Brain microvascular endothelial cell (primary cell): ENCODE measurements around the gene MS4A6E.

ENCODE experiments used
- DNase-seq: peaks from one replicate; pipeline ENCODE4 v3.0.0-alpha.2; 2020
- H3K27ac ChIP-seq: fragments of 250-450 bp; sonication (Bioruptor Pico); 2 replicates; pipeline ENCODE4 v1.5.1; 2020; ENCODE audit warnings: mild to moderate bottlenecking, moderate library complexity
- H3K27me3 ChIP-seq: fragments of 250-450 bp; sonication (Bioruptor Pico); replicated peaks from 2 replicates; pipeline ENCODE4 v1.5.1; 2020; ENCODE audit warnings: mild to moderate bottlenecking
- H3K36me3 ChIP-seq: fragments of 250-450 bp; sonication (Bioruptor Pico); replicated peaks from 2 replicates; pipeline ENCODE4 v1.5.1; 2020; ENCODE audit warnings: mild to moderate bottlenecking
- H3K4me3 ChIP-seq: 2 replicates; pipeline ENCODE4 v1.5.1; 2011; ENCODE audit warnings: low read depth, mild to moderate bottlenecking, control low read depth, low read length, moderate library complexity
- CTCF ChIP-seq: IDR thresholded peaks from 2 replicates; pipeline ENCODE4 v1.5.1; 2011; ENCODE audit warnings: low read depth, mild to moderate bottlenecking, moderate library complexity, low read length, control low read depth, inconsistent platforms; ENCODE audit errors: missing control alignments
- in situ Hi-C: cut with HindIII; loops from 2 replicates; pipeline ENCODE4 v1.10.0; 2017; ENCODE audit warnings: low sequenced_read_pairs, low pct_ligation_motif_present

The MS4A6E gene

GRCh38 chr11:60321051-60321450 lies 6.0 kb upstream of the MS4A6E start:
- in situ Hi-C loops = no loop called here
- DNase-seq = no peak
- TF ChIP-seq CTCF = no peak
- H3K4me3 ChIP-seq = no peak overlapping the region
- H3K27ac ChIP-seq = no peak overlapping the region
- no peaks in the 10 kb centered on the region for H3K27me3 ChIP-seq
- H3K36me3 ChIP-seq = no peaks in the 10 kb centered on the region

GRCh38 chr11:60328460-60328859 lies 1.4 kb downstream of the MS4A6E start:
- TF ChIP-seq CTCF = no peak
- Histone ChIP-seq H3K36me3 (no peaks in the 10 kb centered on the region), H3K27me3 (no peaks in the 10 kb centered on the region), H3K4me3 (no peak overlapping the region), H3K27ac (no peak overlapping the region)
- DNase-seq = no peak
- in situ Hi-C loops = no loop called here

- in situ Hi-C loops = no loop called here
- TF ChIP-seq CTCF = no peak
- no peak overlapping the region for H3K4me3 ChIP-seq
Observed at GRCh38 chr11:60332846-60333245, 5.8 kb downstream of the MS4A6E start.

GRCh38 chr11:60334005-60334620 lies 7.1 kb downstream of the MS4A6E start:
- peak; percentile 78 for DNase-seq

More at GRCh38 chr11:60332846-60333245, 5.8 kb downstream of the MS4A6E start:
- Histone ChIP-seq H3K36me3 (no peaks in the 10 kb centered on the region), H3K27me3 (no peaks in the 10 kb centered on the region), H3K27ac (no peak overlapping the region)
- DNase-seq = no peak

GRCh38 chr11:60336767-60337391 lies 9.8 kb downstream of the MS4A6E start:
- no peak for TF ChIP-seq CTCF
- in situ Hi-C loops = no loop called here
- Histone ChIP-seq H3K4me3 (no peak overlapping the region), H3K27ac (no peak overlapping the region), H3K27me3 (no peaks in the 10 kb centered on the region), H3K36me3 (no peaks in the 10 kb centered on the region)
- DNase-seq = no peak

More at GRCh38 chr11:60334005-60334620, 7.1 kb downstream of the MS4A6E start:
- no peaks in the 10 kb centered on the region for H3K27me3 ChIP-seq
- peak; percentile 74 for TF ChIP-seq CTCF
- in situ Hi-C loops = no loop called here
- no peak overlapping the region for H3K4me3 ChIP-seq
- H3K27ac ChIP-seq = no peak overlapping the region
- no peaks in the 10 kb centered on the region for H3K36me3 ChIP-seq

GRCh38 chr11:60338053-60338452 lies 11.0 kb downstream of the MS4A6E start:
- TF ChIP-seq CTCF = no peak
- Histone ChIP-seq H3K4me3 (no peak overlapping the region), H3K36me3 (no peaks in the 10 kb centered on the region), H3K27ac (no peak overlapping the region), H3K27me3 (no peaks in the 10 kb centered on the region)
- DNase-seq = no peak
- in situ Hi-C loops = no loop called here
